Umbilical cord (tissue), 2 donors: ENCODE data around the gene NANOGP8. TPM values are rescaled to one million over a fixed set of nuclear protein-coding genes. Genes with fewer than 3 reads are reported as not detected.
"Not testable (repeated sequence)": the region's sequence is repeated elsewhere in the genome, so short reads cannot be mapped to it uniquely, and the experiment has no call there.

Experiments used
- DNase-seq: peaks from one replicate; pipeline ENCODE4 v3.0.0-alpha.2; 2015; ENCODE audit warnings: low spot score
- total RNA-seq: library from RNA; depleted of rRNA; stranded (reverse); fragments of >200 nt; gene quantifications from one replicate; pipeline ENCODE4 v1.2.3, GENCODE V29; 2014; ENCODE audit warnings: low replicate concordance; ENCODE audit not compliant: insufficient read depth

Gene NANOGP8
- total RNA-seq, 1 donor from 2014 or later, result not detected

DNA sequence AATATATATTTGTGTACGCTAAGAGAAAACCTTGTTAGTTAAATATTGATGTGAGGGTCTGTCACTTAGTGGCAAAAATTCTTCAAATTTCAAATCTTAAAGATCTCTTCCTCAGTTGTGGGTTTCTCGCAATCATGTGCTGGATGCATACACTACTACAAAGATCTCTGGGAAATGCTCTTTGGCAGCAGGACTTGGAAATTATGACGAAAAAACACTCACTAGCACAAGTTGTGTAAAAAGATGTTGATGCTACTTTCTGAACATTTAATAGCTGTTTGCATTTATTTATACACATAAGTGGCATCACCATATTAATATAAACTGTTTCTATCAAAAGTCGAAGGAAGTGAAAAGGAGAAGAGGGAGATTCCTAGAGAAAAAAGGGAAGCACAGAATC is 10.8 kb upstream of the NANOGP8 start:
- DNase-seq, result no peak

DNA sequence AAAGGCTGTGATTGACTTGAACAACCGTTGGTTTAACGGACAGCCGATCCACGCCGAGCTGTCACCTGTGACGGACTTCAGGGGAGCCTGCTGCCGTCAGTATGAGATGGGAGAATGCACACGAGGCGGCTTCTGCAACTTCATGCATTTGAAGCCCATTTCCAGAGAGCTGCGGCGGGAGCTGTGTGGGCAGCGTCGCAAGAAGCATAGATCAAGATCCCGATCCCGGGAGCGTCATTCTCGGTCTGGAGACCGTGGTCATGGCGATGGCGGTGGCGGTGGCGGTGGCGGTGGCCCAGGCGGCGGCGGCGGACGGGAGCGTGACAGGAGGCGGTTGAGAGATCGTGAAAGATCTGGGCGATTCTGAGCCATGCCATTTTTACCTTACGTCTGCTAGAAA is 7.8 kb upstream of the NANOGP8 start:
- no peak for DNase-seq

DNA sequence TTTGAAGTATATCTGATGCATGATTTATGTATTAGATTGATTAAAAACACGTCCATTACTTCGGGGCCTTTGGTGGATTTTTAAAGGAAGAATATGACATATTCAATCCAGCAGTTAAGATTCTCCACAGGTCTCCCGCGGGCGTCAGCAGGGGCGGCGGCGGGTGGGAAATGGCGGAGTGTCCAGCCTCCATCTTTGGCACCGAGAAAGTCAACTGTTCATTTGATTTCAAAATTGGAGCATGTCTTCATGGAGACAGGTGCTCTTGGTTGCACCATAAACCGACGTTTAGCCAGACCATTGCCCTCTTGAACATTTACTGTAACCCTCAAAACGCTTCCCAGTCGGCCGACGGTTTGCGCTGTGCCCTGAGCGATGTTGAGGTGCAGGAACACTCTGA is 7.2 kb upstream of the NANOGP8 start:
- DNase-seq, result no peak

DNA sequence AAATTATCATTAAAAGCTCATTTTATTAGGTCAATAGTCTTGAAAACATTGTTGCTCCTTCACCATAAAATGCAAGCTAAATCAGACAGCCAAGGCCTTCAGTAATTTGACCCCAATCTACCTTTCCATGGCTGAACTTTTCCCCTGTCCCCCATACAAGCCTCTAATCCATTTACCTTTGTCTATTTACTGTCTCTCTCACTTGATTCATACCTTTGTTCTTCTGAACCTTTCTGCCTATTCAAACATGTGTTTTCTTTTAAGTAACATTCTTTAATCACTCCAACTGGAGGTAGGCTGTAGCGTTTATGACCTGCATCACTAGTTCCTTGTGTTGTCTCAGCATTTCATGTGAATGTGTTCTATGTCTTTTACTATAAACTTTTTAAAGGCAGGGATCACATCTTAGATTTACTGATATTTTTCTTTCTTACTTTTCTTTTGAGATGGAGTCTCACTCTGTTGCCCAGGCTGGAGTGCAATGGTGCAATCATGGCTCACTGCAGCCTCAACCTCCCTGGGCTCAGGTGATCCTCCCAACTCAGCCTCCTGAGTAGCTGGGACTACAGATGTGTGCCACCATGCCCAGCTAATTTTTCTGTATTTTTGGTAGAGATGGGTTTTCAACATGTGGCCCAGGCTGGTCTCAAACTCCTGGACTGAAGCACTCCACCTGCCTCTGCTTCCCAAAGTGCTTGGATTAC is 5.2 kb upstream of the NANOGP8 start:
- DNase-seq, result no peak

DNA sequence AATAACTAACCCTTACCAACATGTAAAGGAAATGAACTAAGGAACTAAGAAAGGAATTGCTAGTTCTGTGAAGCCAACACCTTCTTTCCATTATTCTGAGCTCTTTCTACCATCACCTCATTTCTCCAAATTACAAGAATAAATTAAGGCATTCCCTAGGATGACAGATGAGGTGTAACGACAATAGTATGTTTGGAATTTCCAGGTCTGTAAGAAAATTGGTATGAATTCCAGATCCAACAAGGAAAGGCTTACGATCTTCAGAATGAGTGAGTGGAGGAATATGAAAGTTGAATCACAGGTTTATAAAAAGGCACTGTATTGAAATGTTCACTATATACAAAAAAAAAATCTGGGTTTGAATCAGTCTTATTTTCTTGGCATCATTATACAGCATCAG is 4.5 kb upstream of the NANOGP8 start:
- no peak for DNase-seq

DNA sequence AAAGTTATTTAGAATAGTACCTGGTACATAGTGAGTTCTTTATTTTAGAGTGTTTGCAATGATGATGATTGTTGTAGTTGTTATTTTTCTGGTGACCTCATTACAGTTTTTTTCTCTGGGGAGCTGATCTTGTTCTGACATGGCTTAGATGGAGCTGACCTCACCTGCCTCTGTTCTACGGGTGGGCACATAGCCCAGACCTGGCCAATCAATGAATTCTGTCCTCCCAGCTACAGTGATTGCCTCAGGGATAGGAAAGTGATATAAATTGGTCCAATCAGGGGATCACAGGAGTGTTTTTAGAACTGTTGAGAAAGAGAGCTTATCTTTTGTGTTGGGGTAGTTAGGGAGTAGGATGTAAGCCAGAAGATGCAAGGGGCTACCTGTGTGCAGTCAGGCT is 3.2 kb upstream of the NANOGP8 start:
- DNase-seq, result no peak

DNA sequence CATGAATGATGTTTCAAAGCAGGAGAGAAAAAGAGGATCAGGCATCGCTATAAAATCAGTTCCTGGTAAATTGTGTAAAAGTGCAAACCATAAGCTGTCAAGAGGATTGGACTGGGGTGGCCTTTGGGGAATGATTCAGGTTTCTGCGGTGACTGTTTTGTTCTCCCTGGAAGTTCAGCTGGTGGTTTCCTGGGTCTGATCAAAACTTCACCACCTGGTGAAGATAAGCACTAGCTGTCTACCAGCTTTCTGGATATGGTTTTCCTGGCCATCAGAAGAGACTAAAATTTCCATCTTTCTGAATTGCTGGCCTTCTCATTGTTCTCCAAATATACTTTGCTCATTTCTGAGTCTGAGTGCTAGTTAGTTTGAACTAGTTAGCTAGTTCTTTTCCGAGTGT is 2.7 kb upstream of the NANOGP8 start:
- no peak for DNase-seq

DNA sequence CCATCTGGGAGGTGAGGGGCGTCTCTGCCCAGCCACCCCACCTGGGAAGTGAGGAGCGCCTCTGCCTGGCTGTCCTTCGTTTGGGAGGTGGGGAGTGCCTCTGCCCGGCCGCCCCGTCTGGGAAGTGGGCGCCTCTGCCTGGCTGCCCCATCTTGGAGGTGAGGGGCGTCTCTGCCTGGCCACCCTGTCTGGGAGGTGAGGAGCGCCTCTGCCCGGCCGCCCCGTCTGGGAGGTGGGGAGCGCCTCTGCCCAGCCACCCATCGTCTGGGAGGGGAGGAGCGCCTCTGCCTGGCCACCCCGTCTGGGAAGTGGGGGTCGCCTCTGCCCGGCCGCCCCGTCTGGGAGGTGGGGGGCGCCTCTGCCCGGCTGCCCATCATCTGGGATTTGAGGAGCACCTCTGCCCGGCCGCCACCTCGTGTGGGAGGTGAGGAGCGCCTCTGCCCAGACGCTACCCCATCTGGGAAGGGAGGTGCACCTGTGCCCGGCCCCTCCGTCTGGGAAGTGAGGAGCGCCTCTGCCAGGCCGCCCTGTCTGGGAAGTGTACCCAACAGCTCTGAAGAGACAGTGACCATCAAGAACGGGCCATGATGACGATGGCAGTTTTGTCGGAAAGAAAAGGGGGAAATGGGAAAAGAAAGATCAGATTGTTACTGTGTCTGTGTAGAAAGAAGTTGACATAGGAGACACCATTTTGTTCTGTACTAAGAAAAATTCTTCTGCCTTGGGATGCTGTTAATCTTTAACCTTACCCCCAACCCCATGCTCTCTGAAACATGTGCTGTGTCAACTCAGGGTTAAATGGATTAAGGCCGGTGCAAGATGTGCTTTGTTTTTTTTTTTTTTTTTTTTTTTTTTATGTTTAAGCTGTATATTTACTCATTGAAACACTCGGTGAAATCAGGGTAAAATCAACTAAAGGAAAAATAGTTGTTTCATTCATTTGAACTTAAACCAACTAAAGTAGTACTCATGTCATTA is 2.4 kb downstream of the NANOGP8 start:
- DNase-seq, result not testable (repeated sequence)

DNA sequence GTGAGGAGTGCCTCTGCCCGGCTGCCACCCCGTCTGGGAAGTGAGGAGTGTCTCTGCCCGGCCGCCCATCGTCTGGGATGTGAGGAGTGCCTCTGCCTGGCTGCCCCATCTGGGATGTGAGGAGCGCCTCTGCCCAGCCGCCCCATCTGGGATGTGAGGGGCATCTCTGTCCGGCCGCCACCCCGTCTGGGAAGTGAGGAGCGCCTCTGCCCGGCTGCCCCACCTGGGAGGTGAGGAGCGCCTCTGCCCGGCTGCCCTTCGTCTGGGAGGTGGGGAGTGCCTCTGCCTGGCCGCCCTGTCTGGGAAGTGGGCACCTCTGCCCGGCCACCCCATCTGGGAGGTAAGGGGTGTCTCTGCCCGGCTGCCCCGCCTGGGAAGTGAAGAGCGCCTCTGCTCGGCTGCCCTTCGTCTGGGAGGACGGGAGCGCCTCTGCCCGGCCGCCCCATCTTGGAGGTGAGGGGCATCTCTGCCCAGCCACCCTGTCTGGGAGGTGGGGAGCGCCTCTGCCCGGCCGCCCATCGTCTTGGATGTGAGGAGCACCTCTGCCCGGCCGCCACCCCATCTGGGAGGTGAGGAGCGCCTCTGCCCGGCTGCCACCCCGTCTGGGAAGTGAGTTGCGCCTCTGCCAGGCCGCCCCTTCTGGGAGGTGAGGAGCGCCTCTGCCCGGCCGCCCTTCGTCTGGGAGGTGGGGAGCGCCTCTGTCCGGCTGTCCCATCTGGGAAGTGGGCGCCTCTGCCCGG is 3.3 kb downstream of the NANOGP8 start:
- not testable (repeated sequence) for DNase-seq

DNA sequence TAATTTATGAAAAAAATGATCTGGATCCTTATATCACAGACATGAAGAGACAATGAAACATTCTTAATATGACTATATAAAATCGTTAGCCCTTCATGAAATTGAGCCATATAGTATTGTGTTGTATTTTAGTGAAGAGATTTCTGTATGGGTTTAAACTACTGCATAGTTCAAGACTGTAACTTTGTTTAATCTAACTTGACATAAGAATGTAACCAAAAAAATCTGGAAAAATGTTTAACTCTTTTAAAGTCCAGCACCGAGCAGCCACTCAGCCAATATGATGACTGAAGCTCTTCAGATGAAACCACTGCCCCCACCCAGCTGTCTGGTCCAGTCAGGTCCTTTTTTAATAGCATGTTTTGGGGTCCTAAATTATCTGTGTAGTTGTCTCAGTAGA is 4.9 kb downstream of the NANOGP8 start:
- DNase-seq, result no peak

DNA sequence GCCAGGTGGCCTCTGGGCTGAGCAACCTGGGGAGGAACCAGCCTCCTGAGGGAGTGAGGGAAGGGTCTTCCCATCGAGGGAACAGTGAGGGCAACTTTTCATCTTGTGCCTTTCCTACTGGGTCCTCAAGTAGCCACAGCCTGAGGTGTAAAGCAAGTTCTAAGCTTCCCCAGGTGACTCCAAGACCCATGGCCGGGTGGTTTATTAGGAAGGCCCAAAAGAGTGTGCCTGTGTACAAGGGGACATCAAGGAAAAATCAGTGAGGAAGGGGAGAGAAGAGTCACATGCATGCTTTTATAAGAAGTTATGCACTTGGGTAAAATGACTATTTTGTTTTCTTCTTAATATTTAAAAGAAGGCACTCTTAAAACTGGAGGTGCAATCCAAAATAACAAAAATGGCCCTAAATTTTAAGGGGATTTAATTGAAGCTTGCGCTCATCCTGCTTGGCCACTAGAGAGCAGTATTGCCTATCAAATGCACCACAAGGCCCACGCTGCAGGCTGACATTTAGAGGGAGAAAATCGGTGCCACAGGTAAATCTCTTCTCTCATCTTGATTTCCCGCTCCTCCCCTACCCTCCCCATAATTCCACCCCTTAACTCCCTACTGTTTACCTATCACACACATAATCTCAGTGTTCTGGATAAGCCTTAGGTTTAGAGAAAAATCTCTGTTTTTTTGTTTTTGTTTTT is 6.7 kb downstream of the NANOGP8 start:
- peak; percentile 46 for DNase-seq

DNA sequence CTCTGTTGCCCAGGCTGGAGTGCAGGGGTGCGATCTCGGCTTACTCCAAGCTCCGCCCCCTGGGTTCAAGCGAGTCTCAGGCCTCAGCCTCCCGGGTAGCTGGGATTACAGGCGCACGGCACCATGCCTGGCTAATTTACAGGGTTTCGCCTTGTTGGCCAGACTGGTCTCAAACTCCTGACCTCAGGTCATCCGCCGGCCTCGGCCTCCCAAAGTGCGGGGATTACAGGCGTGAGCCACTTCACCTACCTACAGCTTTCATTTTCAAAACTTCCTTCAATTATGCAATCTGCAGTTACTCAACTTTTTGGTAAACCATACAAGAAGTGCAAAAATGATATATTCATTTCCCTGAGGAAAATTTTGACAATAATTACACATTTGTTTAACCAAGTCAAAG is 14.0 kb downstream of the NANOGP8 start:
- no peak for DNase-seq

DNA sequence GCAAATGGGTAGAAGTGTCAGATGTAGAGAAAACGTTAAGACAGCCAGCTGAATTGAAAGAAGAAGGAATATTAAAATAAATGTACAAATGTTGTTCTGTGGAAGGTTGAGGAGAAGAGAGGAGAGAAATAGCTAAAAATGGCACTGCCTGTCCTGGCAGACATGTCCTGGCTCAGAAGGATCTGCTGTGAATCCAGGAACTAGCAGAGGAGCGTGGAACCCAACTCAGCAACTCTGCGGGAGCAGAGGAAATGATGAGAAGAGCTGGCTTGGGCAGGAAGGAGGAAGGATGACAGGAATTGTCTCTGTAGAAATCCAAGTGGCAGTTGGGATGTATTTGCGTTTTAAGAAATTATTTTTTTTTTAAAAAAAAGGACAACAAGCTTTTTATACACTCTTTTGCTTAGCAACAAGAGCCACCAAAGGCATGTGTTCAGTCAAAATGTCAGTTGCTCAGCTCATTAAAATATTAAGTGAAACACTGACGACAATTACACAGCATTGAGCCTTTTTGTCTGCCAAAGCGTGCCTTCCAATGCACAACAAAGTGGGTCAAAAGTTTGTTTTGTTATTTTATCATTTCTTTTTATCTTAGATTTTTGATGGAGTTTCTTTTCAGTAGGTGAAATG is 16.1 kb downstream of the NANOGP8 start:
- DNase-seq, result no peak

DNA sequence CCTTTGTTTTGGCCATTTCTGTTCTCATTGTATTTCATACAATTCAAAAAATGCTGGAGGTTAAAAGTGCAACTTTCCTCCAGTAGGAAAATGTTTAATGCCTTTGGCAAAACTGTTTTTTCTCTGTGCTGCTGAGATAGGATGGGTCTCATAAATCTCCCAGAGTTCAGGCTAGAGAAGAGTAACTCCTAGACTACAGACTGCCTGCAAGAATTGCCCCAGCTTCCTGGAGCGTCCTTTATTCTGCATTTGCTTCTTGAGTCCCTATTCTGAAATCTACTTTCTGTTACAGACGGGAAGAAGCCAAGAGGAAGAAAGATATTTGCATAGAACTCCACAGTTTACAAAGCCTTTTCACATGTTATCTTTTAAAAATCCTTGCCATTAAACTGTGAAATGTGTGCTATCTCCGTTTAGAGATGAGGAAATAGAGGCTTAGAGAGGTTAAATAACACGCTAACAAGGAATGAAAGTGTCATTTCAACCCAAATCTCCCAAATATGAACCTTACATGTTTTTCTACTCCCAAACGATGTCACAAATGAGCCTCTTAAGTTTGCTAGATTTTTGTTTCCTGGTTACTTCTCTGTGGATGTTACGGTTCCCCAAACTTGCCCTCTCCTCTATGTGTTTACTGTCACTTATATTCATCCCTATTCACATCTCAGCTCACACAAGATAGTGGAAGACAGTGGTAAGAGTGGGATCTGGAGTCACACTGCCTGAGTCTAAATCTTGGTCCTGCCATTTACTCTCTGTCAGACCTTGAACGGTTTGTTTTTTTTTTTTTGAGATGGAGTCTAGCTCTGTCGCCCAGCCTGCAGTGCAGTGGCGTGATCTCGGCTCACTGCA is 17.4 kb downstream of the NANOGP8 start:
- peak; percentile 77 for DNase-seq

DNA sequence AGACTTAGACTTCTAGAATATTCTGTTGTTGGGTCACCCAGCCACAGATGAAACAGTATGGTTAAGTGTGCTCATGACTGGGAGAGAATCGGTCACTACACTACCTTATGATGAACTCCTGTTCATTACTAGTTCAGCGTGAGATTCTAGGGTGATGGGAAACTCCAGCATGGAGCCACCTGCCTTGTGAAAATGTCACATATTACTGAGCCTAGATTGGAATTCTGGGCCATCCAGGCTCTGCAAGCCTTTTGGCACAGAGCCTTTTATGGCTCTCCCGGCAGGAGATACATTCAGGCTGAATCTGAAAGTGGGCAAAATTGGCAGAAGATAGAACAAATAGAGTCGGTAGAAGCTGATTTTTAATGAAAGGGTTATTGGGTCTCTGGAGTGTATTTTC is 19.0 kb downstream of the NANOGP8 start:
- no peak for DNase-seq

DNA sequence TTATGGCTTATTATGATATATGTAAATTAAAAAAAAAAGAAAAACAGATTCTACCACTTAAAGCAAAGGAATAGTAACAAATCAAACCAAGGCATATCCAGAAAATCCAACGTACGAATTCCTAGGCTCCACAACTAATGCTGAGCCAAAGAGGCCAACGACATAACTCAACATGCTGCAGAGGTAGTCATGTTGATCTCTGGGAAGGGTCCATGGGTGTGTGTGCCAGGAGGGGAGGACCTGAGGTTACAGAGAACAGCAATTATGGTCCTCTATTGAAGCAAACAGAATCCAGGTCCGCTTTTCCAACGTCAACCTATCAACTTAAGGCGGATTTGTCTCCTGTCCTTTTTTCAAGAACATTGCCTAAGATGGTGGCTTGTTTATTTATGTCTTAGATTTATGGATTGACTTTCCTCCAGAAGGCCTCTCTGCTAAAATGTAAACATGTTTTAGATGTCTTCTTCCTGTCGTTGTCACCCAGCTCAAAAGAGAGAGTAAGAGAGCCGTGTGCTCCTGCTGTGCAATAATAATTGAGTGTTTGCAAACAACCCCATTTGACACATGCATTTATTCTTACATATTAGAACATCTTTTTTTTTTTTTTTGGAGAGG is 20.4 kb downstream of the NANOGP8 start:
- peak; percentile 16 for DNase-seq

DNA sequence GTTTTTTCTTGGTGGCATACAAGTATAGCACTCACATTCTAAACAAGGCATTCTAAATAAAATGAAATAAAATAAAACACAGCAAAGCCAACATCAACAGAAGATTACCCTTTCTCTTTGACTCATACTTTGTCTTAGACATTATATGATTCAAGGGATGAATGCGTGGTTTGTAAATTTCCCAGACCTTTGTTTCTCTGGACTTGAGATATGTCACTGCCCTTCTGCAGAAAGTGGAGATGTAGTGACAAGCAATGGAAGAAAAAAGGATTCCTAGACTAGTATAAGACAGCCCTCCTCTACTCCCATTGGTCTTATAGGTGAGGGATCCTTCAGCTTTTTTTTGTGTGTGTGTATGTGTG is 22.4 kb downstream of the NANOGP8 start:
- DNase-seq, result no peak

DNA sequence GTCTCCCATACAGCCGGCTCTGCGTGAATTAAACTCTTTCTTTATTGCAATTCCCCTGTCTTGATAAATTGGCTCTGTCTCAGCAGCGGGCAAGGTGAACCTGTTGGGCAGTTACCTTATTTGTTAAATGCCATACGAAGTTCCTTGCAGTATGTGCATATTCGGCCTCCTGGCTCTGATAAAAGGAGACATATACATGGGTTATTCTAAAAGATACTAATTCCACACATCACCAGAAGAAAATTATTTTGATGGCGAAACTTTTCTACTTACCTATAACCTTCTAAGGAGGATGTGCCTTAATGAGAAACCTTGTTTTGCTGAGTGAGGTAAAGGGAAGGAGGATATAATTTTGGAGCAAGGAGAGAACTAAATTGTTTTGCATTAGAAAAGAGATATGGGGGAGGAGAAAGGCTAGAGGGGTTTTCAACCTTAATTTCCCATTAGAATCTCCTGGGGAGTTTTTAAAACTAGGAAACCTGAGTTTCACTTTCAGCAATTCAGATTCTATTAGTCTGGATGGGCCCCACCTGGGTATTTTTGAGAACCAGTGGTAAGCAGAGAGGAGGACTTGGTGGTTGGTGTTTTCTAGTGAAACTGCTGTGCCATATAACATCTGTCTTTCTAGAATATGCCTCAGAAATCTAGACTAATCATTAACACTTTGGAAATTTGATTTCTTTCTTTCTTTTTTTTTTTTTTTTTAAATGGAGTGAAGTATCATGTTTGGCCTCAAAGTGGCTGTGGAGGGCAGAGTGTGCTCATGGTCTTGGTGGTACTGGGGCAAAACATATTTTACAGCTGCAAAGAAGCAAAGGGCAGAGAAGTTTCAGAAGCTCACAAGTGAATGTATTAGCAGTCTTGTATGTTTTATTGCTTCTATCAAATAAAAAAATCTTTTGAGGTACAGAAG is 23.0 kb downstream of the NANOGP8 start:
- no peak for DNase-seq
